Loucy (cell line): ENCODE measurements around the gene ELMO1.

Source experiments
- H2AFZ ChIP-seq: fragments of 200-600 bp; sonication (generic); 2 replicates; pipeline ENCODE4 v1.6.0; 2016; ENCODE audit warnings: antibody characterized with exemption, mild to moderate bottlenecking, low read length, moderate library complexity
- H3F3A ChIP-seq: fragments of 200-600 bp; 2 replicates; pipeline ENCODE4 v1.6.0; 2016; ENCODE audit warnings: antibody characterized with exemption, low read depth, mild to moderate bottlenecking
- H3K27me3 ChIP-seq: fragments of 200-600 bp; sonication (generic); 2 replicates; pipeline ENCODE4 v1.6.1; 2014; ENCODE audit warnings: low read length, mild to moderate bottlenecking; ENCODE audit not compliant: insufficient read depth, poor library complexity, severe bottlenecking
- H3K36me3 ChIP-seq: fragments of 200-600 bp; sonication (generic); 2 replicates; pipeline ENCODE4 v1.6.1; 2016; ENCODE audit warnings: low read length; ENCODE audit not compliant: insufficient read depth
- H3K4me1 ChIP-seq: fragments of 200-600 bp; sonication (generic); 2 replicates; pipeline ENCODE4 v1.5.1; 2014; ENCODE audit warnings: low read length, mild to moderate bottlenecking; ENCODE audit not compliant: insufficient read depth, poor library complexity, severe bottlenecking
- H3K4me2 ChIP-seq: fragments of 200-600 bp; sonication (generic); 2 replicates; pipeline ENCODE4 v1.6.0; 2014; ENCODE audit warnings: antibody characterized with exemption, low read length, low read depth, mild to moderate bottlenecking; ENCODE audit not compliant: poor library complexity, severe bottlenecking
- H3K4me3 ChIP-seq: fragments of 200-600 bp; sonication (generic); 2 replicates; pipeline ENCODE4 v1.5.1; 2014; ENCODE audit warnings: low read length, mild to moderate bottlenecking, mixed read lengths; ENCODE audit not compliant: poor library complexity, severe bottlenecking
- H3K79me2 ChIP-seq: fragments of 200-600 bp; sonication (generic); 2 replicates; pipeline ENCODE4 v1.6.1; 2014; ENCODE audit warnings: low read length; ENCODE audit not compliant: insufficient read depth
- H3K9ac ChIP-seq: fragments of 200-600 bp; sonication (generic); 2 replicates; pipeline ENCODE4 v1.6.0; 2014; ENCODE audit warnings: mild to moderate bottlenecking, low read depth, low read length, moderate library complexity; ENCODE audit not compliant: poor library complexity, severe bottlenecking
- H3K9me2 ChIP-seq: fragments of 200-600 bp; sonication (generic); replicated peaks from 2 replicates; pipeline ENCODE4 v1.6.1; 2016; ENCODE audit warnings: low read depth, low read length, mixed read lengths
- H3K9me3 ChIP-seq: fragments of 200-600 bp; sonication (generic); 2 replicates; pipeline ENCODE4 v1.6.1; 2014; ENCODE audit warnings: mild to moderate bottlenecking, antibody characterized with exemption, low read length, low read depth; ENCODE audit not compliant: insufficient read depth
- H4K20me1 ChIP-seq: fragments of 200-600 bp; sonication (generic); 2 replicates; pipeline ENCODE4 v1.6.0; 2014; ENCODE audit warnings: antibody characterized with exemption, low read length, mild to moderate bottlenecking; ENCODE audit not compliant: insufficient read depth, poor library complexity, severe bottlenecking
- EZH2phosphoT487 ChIP-seq: fragments of 200-600 bp; IDR thresholded peaks from 2 replicates; pipeline ENCODE4 v1.6.1; 2018; ENCODE audit warnings: antibody characterized with exemption, mild to moderate bottlenecking, moderate library complexity, borderline replicate concordance
- TF ChIP-seq, protein P1 (sequence below): fragments of 200-600 bp; sonication (generic); conservative IDR thresholded peaks from 2 replicates; pipeline ENCODE4 v1.5.1; 2014; ENCODE audit warnings: mild to moderate bottlenecking, antibody characterized with exemption, low read length

ELMO1 gene

DNA sequence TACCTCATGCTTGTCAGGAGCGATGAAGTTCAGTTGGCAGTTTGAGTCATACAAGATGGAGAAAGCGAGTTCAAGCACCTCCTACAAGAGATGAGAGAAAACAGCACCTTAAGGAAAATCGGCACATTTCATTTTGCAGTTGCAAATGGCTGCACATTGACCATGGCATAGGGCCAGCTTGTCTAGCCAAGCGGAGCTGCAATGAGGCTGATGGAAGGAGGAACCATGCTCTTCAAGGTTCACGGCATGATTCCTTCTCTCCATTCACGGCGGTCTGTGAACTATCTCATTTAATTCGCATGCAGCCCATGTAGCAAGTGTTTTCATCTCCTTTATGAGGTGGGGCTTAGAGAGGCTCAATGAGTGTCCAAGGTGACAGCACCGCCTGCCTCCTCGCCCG lies 587.0 kb downstream of the ELMO1 start:
- no peak for TF ChIP-seq EZH2phosphoT487
- TF ChIP-seq, protein P1, sequence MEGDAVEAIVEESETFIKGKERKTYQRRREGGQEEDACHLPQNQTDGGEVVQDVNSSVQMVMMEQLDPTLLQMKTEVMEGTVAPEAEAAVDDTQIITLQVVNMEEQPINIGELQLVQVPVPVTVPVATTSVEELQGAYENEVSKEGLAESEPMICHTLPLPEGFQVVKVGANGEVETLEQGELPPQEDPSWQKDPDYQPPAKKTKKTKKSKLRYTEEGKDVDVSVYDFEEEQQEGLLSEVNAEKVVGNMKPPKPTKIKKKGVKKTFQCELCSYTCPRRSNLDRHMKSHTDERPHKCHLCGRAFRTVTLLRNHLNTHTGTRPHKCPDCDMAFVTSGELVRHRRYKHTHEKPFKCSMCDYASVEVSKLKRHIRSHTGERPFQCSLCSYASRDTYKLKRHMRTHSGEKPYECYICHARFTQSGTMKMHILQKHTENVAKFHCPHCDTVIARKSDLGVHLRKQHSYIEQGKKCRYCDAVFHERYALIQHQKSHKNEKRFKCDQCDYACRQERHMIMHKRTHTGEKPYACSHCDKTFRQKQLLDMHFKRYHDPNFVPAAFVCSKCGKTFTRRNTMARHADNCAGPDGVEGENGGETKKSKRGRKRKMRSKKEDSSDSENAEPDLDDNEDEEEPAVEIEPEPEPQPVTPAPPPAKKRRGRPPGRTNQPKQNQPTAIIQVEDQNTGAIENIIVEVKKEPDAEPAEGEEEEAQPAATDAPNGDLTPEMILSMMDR, result no peak
- Histone ChIP-seq H3K4me3 (no peak overlapping the region), H2AFZ (no peak overlapping the region), H3K4me1 (no peaks in the 10 kb centered on the region), H3K9me3 (no peaks in the 10 kb centered on the region), H3K9me2 (no peaks in the 10 kb centered on the region), H3F3A (no peaks in the 10 kb centered on the region), H3K36me3 (peaks cover 83% of the 10 kb centered on the region), H3K9ac (no peak overlapping the region), H3K4me2 (no peak overlapping the region), H3K79me2 (no peaks in the 10 kb centered on the region), H3K27me3 (no peaks in the 10 kb centered on the region), H4K20me1 (no peaks in the 10 kb centered on the region)

DNA sequence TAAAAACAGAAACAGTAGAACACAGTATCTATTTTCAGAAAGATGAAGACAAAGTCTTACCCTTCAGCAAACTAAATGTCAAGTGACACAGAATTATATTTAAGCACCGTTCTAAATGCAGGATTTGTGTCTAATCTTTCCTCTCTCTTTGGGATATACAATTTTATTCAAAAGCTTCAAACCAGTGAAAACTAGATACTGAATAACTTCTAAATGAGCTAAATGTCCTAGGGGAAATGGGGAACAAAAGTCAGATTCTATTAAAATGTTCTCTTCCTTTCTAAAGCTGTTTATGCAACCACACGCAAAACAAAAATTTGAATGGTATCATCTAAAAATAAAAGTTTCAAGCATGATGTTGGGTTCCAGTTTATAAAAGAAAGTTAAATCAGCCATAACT lies 588.0 kb downstream of the ELMO1 start:
- Histone ChIP-seq H3F3A (no peaks in the 10 kb centered on the region), H2AFZ (no peak overlapping the region), H3K79me2 (no peaks in the 10 kb centered on the region), H3K4me1 (no peaks in the 10 kb centered on the region), H3K4me3 (no peak overlapping the region), H3K27me3 (no peaks in the 10 kb centered on the region), H3K4me2 (no peak overlapping the region), H3K9me3 (no peaks in the 10 kb centered on the region), H3K36me3 (peaks cover 84% of the 10 kb centered on the region), H3K9ac (no peak overlapping the region), H4K20me1 (no peaks in the 10 kb centered on the region), H3K9me2 (no peaks in the 10 kb centered on the region)
- TF ChIP-seq, protein P1, result no peak
- no peak for TF ChIP-seq EZH2phosphoT487

DNA sequence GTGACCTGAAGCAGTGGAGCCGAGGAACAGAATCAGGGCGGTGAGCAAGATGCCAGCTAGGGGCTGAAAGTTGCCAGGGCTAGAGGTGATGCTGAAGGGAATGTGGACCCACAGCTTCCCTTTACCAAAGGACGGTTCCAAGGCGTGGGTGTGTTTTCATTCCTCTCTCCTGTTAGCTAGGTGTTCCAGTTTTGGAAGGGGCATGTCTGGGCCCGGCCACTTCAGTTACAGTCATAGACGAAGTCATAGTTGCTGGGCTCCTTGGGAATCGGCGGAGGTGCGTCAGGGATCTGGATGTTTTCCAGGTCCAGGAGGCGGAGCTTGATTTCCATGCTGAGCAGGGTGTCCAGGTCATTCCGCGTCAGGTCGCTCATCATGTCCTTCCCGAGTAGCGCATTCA lies 593.3 kb downstream of the ELMO1 start:
- no peak overlapping the region for H3K9ac ChIP-seq
- TF ChIP-seq EZH2phosphoT487, result no peak
- TF ChIP-seq, protein P1, result no peak
- no peaks in the 10 kb centered on the region for H3K9me2 ChIP-seq
- H3K27me3 ChIP-seq, result no peaks in the 10 kb centered on the region
- peaks cover 7% of the 10 kb centered on the region for H3K4me1 ChIP-seq
- H2AFZ ChIP-seq, result no peak overlapping the region
- H3K4me3 ChIP-seq, result no peak overlapping the region
- no peaks in the 10 kb centered on the region for H3F3A ChIP-seq
- H3K4me2 ChIP-seq, result no peak overlapping the region
- no peaks in the 10 kb centered on the region for H3K79me2 ChIP-seq
- peaks cover 73% of the 10 kb centered on the region; the same call in 1 of the 2 replicates for H3K36me3 ChIP-seq
- H4K20me1 ChIP-seq, result no peaks in the 10 kb centered on the region
- H3K9me3 ChIP-seq, result no peaks in the 10 kb centered on the region
